GM19455 (cell line): ENCODE results near the gene FOXI2.

Experiments used
- ATAC-seq: cut with Tn5 transposase; IDR thresholded peaks from one replicate; pipeline ENCODE4 v1.9.1; 2021; ENCODE audit not compliant: unreplicated experiment

FOXI2 gene

GRCh38 chr10:127736915-127737562 lies at the start of gene FOXI2:
Gene FOXI2, plus strand, starts transcription at chr10:127737185. Its CDS starts 89 bp downstream, at chr10:127737274.
- no peak for ATAC-seq

DNA sequence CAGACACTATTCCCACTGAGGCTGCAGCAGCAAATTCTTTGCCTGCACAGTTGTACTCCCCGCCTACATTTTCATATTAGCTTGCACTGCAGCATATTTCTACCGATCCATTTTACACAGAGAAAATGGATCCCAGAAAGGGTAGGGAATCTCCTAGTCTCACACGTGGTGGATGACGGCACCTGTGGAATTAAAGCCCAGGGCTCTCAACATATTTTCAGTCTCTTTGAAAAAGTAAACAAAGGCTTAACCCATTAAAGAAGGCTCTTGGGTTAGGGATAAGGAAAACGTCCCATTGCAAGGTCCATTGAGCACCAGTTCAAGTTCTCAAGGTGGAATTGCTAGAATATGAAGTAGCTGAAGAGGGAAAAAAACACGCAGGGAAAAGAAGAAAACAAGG lies 49.4 kb upstream of the FOXI2 start:
- no peak for ATAC-seq

GRCh38 chr10:127690176-127690835 lies 46.7 kb upstream of the FOXI2 start:
- ATAC-seq, result no peak

GRCh38 chr10:127694580-127695193 lies 42.3 kb upstream of the FOXI2 start:
- ATAC-seq, result no peak

- ATAC-seq, result no peak
Measured at GRCh38 chr10:127695431-127695830, 41.6 kb upstream of the FOXI2 start.

DNA sequence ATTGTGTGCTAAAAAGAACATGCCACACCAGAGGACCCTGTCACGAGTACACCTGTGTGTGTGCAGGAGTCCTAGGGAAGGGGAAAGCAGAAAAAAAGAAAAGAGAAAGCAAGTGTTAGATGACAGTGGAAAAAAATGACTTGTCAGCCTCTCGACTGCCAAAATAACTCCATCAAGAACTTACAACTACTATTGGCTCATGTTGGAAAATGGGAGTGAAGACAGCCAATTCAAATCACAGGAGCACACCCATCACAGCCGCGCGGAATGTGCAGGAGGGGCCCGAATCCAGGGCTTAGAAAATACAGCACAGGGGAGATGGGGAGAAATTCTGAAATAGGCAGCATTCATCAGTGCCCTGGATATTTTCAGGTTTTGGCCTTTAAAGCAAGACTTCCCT lies 38.1 kb upstream of the FOXI2 start:
- no peak for ATAC-seq

- ATAC-seq, result no peak
Measured at GRCh38 chr10:127699311-127699710, 37.7 kb upstream of the FOXI2 start.

- ATAC-seq, result no peak
Measured at GRCh38 chr10:127702271-127702670, 34.7 kb upstream of the FOXI2 start.

DNA sequence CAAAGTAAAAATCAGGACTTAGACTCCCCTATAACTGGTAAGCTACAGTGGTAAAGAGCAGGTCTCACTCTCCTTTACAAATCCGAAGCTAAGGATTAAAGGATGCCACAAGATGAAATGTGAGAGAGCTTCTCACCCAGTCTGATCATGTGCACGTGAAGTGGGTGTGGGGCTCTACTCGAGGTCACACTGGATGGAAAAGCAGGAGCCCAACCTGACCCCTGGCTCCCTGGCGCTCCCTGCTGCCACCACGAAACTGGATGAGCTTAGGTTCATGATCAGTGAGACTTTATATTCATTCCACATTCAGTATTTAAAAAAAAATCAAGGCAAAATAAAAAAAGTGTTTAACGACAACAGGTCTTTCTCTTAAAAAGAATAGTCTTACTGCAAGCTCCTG lies 21.7 kb upstream of the FOXI2 start:
- no peak for ATAC-seq

DNA sequence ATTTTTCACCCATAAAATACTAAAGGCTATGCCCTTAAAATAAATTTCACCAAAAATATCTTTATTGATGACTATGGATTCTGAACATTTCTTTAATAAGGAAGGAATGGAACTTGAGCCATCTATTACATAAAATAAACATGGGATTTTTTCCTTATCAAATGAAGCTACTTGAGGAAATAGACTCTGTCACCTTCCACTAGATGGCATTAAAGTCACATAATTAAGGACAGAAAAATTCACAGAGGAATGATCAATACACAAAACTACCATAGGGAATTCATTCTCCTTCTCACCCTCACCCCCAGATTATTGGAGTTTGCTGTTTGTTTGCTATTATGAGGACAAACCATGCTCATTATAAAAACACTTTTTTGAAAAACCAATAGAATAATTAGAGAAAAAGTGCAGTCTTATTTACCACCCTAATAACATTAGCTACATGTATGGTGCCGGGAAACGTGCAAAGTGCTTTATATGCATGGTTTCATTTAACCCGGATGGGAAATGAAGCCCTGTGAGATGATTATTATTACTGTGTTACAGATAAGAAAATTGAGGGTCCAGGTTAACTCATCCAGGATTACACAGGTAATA lies 21.1 kb upstream of the FOXI2 start:
- ATAC-seq, result no peak

- ATAC-seq, result no peak
Measured at GRCh38 chr10:127720142-127720541, 16.8 kb upstream of the FOXI2 start.

GRCh38 chr10:127720903-127721302 lies 16.1 kb upstream of the FOXI2 start:
- ATAC-seq, result no peak

GRCh38 chr10:127734753-127735152 lies 2.2 kb upstream of the FOXI2 start:
- no peak for ATAC-seq

DNA sequence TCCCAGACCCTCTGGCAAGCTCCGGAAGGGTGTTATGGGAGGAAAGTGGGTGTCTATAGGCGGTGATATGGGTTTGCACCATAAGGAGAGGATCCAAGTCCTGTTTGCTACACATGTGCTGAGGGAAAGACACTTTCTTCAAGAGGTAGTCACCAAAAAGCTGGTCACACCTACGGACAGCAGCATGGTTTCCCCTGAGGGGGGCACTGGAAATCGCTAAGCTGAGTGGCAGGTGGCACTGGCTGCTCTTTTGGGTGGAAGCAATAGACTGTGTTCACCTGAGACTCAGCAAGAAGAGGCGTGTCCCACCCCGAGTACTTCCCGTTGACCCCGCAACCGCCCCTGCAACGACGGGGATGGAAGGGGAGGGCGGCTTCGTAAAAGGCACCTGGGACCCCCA lies 1.8 kb upstream of the FOXI2 start:
- ATAC-seq, result no peak

DNA sequence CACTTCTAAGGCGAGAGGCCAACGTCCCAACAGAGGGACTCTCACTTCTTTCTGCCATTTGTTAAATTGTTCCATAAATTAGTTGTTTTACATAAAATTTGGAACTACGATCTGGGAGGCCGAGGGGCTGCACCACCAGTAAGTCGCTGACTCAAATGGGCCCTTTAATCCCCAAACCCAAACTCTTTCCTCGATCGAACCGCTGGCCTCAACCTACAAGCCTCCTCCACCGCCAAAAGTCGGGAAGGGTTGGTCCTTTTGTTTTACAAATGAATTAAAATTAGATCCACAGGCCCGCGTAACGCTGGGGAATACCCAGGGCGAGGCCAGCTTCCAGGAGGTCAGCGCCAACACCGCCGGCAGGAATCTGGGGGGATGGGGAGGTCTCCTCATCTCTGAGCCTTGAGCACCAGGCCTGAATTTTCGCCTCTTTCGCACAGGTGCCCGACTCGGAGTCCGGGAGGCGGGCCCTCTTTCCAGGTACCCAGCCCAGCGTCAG lies 1.2 kb upstream of the FOXI2 start:
- no peak for ATAC-seq

GRCh38 chr10:127736222-127736914 lies 617 bp upstream of the FOXI2 start:
- ATAC-seq, result no peak

GRCh38 chr10:127737563-127738511 lies 852 bp downstream of the FOXI2 start:
- no peak for ATAC-seq

DNA sequence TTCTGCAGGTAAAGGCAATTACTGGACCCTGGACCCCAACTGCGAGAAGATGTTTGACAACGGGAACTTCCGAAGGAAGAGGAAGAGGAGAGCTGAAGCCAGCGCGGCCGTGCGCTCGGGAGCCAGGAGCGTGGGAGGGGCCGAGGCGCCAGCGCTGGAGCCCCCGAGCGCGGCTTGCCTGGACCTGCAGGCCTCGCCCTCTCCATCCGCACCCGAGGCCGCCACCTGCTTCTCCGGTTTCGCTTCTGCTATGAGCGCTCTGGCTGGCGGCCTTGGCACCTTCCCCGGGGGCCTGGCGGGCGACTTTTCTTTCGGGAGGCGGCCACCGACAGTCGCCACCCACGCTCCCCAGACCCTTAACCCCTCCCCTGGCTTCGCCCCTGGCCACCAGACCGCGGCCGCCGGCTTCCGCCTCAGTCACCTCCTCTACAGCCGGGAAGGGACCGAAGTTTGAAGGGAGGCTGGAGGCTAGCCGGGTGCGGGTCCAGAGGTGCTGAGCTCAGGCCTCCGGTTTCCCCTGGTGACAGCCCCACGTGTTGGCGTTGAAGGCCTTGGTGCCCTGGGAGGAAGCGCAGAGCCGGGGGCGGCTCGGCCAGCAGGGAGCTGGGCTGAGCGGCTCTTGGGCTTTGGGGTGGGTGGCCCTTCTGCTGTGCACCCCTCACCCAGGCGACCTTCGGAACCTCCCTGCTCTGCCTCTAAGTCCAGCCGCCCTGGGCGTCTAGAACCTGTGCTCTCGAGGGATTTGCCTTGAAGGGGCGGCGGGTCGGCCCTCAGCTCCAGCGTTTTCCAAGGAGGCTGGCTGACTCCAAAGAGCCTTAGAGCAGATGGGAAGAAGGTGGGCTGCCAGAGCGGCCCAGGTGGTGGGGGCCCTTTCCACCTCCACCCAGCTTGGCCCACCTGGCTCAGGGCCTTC lies 1.8 kb downstream of the FOXI2 start:
- no peak for ATAC-seq

DNA sequence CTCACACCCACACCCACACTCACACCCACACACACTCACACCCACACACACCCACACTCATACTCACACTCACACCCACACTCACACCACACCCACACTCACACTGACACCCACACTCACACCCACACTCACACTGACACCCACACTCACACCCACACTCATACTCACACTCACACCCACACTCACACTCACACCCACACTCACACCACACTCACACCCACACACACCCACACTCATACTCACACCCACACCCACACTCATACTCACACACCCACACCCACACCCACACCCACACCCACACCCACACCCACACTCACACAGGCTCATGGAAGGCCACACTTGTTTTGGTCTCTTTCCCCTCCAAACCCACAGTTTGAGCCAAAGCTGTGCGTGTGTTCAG lies 2.9 kb downstream of the FOXI2 start:
- ATAC-seq, result no peak
